Measurements from ENCODE around the gene UXT.

DNA sequence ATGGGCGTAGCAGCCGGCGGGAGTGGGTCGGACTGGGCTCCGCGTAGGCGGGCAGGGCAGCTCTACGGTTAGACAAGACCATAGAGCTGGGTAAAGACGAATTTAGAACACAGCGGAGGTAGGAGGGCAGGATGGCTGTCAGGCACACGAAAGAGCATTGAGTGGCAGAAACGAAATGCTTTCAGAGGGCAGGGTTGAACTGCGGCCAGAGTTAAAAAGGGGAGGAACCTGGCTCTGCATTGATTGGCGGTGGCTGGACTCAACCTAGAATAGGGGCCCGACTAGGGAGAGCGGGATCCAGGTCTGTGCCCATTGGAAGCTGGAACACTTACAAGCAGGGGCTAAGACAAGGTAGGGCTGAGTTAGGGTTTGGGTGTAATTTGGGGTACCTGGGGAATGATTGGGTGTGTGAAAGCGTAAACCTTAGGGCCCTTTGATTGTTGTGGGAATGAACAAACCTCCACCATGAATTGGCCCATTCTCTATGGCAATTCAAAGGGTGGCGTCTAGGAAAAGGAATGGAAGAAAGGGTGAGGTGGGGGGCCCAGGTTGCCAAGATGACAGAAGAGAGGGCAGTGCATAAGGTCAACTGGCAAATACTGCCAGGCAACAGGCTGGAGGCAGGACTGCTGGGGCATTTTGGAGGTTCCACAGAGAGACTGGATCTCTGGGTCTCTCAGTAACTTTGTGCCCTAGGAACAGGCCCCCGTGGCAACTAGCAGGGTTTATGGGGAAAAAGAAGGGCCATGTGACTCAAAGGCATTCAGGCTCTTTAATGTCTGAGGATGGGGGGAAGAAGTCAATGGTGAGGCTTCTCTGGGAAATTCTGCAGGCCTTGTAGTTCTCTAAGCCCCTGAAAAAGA lies 7.7 kb downstream of the UXT start:
- TF ChIP-seq, protein P1, sequence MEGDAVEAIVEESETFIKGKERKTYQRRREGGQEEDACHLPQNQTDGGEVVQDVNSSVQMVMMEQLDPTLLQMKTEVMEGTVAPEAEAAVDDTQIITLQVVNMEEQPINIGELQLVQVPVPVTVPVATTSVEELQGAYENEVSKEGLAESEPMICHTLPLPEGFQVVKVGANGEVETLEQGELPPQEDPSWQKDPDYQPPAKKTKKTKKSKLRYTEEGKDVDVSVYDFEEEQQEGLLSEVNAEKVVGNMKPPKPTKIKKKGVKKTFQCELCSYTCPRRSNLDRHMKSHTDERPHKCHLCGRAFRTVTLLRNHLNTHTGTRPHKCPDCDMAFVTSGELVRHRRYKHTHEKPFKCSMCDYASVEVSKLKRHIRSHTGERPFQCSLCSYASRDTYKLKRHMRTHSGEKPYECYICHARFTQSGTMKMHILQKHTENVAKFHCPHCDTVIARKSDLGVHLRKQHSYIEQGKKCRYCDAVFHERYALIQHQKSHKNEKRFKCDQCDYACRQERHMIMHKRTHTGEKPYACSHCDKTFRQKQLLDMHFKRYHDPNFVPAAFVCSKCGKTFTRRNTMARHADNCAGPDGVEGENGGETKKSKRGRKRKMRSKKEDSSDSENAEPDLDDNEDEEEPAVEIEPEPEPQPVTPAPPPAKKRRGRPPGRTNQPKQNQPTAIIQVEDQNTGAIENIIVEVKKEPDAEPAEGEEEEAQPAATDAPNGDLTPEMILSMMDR (IDR thresholded peaks at IDR 0.05), result no peak
- no peak for TF ChIP-seq POLR2A (IDR thresholded peaks at IDR 0.05)
- TF ChIP-seq POLR2AphosphoS5 (IDR thresholded peaks at IDR 0.05), result no peak
